GM12801 (cell line): ENCODE results near the gene TRAF2.

Experiments used
- CTCF ChIP-seq: IDR thresholded peaks from one replicate; pipeline ENCODE4 v1.5.1; 2011; ENCODE audit warnings: control low read depth; ENCODE audit not compliant: insufficient read length; ENCODE audit errors: extremely low read depth

TRAF2 gene

DNA sequence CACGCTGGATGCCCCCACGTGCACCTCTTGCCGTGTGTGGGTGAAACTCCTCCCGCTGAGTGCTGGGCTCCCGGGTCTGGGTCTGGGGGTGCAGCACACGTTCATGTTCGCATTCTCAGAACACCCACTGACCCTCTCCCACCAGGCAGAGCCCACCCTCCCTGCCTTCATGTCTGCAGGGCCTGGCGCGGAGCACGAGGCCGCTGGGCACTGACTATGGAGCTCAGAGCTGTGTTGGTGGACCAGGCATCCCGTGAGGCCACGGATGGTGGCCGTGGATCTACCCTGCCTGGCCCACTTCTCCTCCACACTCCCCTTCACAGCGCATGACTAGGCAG, 74.6 kb downstream of the TRAF2 start:
- no peak for TF ChIP-seq CTCF

- no peak for TF ChIP-seq CTCF
These were observed 75.2 kb downstream of the TRAF2 start for GRCh38 chr9:136961279-136962065.

GRCh38 chr9:136962163-136962562, 75.8 kb downstream of the TRAF2 start:
- TF ChIP-seq CTCF, result no peak

GRCh38 chr9:136962701-136963248, 76.5 kb downstream of the TRAF2 start:
- TF ChIP-seq CTCF, result no peak

DNA sequence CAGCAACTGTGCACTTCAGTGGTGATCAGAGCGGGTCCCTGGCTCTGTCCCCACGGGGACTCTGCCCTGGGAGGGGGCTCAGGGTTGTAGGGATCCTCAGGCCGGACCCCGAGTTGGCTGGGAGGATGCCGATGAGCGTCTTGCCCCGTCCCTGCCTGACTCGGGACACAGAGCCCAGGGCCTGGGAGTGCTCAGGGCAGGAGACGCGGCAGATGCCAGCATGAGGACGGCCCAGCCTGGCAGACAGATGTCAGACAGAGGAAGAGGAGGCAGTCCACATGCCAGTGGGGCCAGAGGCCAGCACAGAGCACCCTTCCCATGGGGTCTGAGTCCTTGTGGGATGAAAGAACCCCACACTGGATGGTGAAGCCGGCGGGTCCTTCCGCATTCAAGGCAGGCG, 77.0 kb downstream of the TRAF2 start:
- no peak for TF ChIP-seq CTCF

GRCh38 chr9:136963751-136964150, 77.4 kb downstream of the TRAF2 start:
- TF ChIP-seq CTCF, result no peak

GRCh38 chr9:136964171-136964689, 77.9 kb downstream of the TRAF2 start:
- TF ChIP-seq CTCF, result no peak
